Endodermal cell (in vitro differentiated cells): ENCODE data around the gene NENF. TPM values are rescaled to one million over a fixed set of nuclear protein-coding genes. Genes with fewer than 3 reads are reported as not detected.

Experiments used
- DNase-seq: peaks from one replicate; pipeline ENCODE4 v3.0.0-alpha.2; 2017
- H3K27ac ChIP-seq: 2 replicates; pipeline ENCODE4 v1.5.1; 2013; ENCODE audit warnings: mild to moderate bottlenecking, low read depth, low read length, moderate library complexity
- H3K27me3 ChIP-seq: 2 replicates; pipeline ENCODE4 v1.6.1; 2013; ENCODE audit warnings: mild to moderate bottlenecking, low read length, moderate library complexity; ENCODE audit not compliant: insufficient read depth, control insufficient read depth, poor library complexity, severe bottlenecking
- H3K36me3 ChIP-seq: 2 replicates; pipeline ENCODE4 v1.7.0; 2013; ENCODE audit warnings: mild to moderate bottlenecking, low read length, moderate library complexity; ENCODE audit not compliant: control insufficient read depth, insufficient read depth
- H3K4me1 ChIP-seq: one replicate; pipeline ENCODE4 v1.7.0; 2013; ENCODE audit warnings: low read length; ENCODE audit not compliant: control insufficient read depth, insufficient read depth
- H3K4me3 ChIP-seq: 2 replicates; pipeline ENCODE4 v1.5.1; 2013; ENCODE audit warnings: mild to moderate bottlenecking, low read length, moderate library complexity
- H3K9ac ChIP-seq: 2 replicates; pipeline ENCODE4 v1.6.1; 2013; ENCODE audit warnings: mild to moderate bottlenecking, low read length, moderate library complexity; ENCODE audit not compliant: poor library complexity, severe bottlenecking; ENCODE audit errors: extremely low read depth
- H3K9me3 ChIP-seq: 2 replicates; pipeline ENCODE4 v1.6.1; 2013; ENCODE audit warnings: mild to moderate bottlenecking, low read length, moderate library complexity; ENCODE audit not compliant: control insufficient read depth
- H3K27ac Mint-ChIP-seq: 2 replicates; pipeline ENCODE4 v1.8.0; 2020; ENCODE audit warnings: mixed read lengths
- H3K27me3 Mint-ChIP-seq: 2 replicates; pipeline ENCODE4 v1.8.0; 2021; ENCODE audit warnings: mild to moderate bottlenecking, mixed read lengths; ENCODE audit not compliant: insufficient read depth
- H3K36me3 Mint-ChIP-seq: 2 replicates; pipeline ENCODE4 v1.8.0; 2020; ENCODE audit warnings: low read depth, mixed read lengths
- H3K4me1 Mint-ChIP-seq: 2 replicates; pipeline ENCODE4 v1.8.0; 2020; ENCODE audit warnings: mixed read lengths
- H3K4me3 Mint-ChIP-seq: 2 replicates; pipeline ENCODE4 v1.8.0; 2020; ENCODE audit warnings: mild to moderate bottlenecking, moderate library complexity, mixed read lengths
- H3K9me3 Mint-ChIP-seq: 2 replicates; pipeline ENCODE4 v1.8.0; 2020; ENCODE audit warnings: mild to moderate bottlenecking, mixed read lengths
- WGBS, 2 experiments: methylation state at CpG; one replicate each; pipeline versions ENCODE4 v1.1.5 to v1.1.7; 2013; ENCODE audit warnings: missing lambda C conversion rate in 2 of 2, mixed read lengths in 1 of 2; ENCODE audit not compliant: insufficient coverage in 1 of 2, insufficient read length in 1 of 2; 5-methylcytosine and 5-hydroxymethylcytosine counted together
- total RNA-seq, 2 donors: library from RNA; stranded (reverse); fragmentation: NEBNext Ultra II Directional in 1 of 2; extraction: Animal tissue kit (Norgen Biotek cat#: 25700) in 1 of 2; gene quantifications; 2 replicates in 1 of 2; 3 replicates in 1 of 2; pipeline ENCODE4 v1.2.1, GENCODE V29; 2021
- TF ChIP-seq, protein P1 (sequence below): fragments of 200-600 bp; sonication (generic); conservative IDR thresholded peaks from 2 replicates; pipeline ENCODE4 v1.5.0; 2021; ENCODE audit warnings: antibody characterized with exemption, mild to moderate bottlenecking

Gene NENF
- total RNA-seq, 2 donors from 2014 or later, result 27.0 to 35.3 TPM

DNA sequence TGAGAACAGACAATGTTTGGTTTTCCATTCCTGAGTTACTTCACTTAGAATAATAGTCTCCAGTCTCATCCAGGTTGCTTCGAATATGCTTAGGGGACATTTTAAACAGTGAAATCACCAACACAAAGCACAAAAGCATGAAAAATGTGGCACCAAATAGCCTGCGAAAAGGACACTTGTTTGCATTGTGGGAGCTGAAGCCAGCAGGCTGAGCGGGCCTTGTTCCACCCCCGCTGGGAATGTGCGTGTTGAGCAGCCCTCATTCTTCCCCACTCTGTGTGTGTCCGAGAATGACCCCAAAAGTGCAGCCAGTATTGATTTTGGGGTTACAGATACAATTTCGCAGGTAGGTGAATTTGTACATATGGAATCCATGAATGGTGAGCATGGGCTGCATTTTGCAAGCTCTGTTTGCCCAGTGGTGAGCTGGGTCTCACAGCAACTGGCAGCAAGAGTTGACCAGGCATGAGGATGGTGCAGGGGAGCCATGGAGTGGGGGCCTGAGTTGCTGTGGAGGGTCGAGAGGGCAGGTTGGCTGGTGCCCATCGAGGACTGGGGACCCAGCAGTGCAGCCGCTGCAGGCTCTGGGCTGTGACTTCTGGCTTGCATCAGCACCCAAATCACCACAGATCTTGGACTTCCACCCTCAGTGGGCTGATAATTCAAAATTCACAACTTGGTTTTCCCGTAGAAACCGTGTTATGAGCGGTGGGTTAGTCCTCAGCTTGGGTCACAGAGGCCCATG is 29.4 kb downstream of the NENF start:
- Histone ChIP-seq H3K4me3 (no peak overlapping the region), H3K9ac (no peak overlapping the region), H3K9me3 (peaks cover 8% of the 10 kb centered on the region), H3K27ac (no peak overlapping the region), H3K4me1 (no peaks in the 10 kb centered on the region), H3K36me3 (no peaks in the 10 kb centered on the region), H3K27me3 (no peaks in the 10 kb centered on the region)
- WGBS, 2 experiments, result 83 to 87% methylated on average over 11 to 13 of the region's 13 CpGs
- Mint-ChIP-seq H3K27ac (no peak overlapping the region), H3K27me3 (peaks cover 5% of the 10 kb centered on the region), H3K4me3 (no peak overlapping the region), H3K4me1 (peaks cover 26% of the 10 kb centered on the region), H3K9me3 (peaks cover 11% of the 10 kb centered on the region), H3K36me3 (no peaks in the 10 kb centered on the region)
- no peak for DNase-seq
- TF ChIP-seq, protein P1, sequence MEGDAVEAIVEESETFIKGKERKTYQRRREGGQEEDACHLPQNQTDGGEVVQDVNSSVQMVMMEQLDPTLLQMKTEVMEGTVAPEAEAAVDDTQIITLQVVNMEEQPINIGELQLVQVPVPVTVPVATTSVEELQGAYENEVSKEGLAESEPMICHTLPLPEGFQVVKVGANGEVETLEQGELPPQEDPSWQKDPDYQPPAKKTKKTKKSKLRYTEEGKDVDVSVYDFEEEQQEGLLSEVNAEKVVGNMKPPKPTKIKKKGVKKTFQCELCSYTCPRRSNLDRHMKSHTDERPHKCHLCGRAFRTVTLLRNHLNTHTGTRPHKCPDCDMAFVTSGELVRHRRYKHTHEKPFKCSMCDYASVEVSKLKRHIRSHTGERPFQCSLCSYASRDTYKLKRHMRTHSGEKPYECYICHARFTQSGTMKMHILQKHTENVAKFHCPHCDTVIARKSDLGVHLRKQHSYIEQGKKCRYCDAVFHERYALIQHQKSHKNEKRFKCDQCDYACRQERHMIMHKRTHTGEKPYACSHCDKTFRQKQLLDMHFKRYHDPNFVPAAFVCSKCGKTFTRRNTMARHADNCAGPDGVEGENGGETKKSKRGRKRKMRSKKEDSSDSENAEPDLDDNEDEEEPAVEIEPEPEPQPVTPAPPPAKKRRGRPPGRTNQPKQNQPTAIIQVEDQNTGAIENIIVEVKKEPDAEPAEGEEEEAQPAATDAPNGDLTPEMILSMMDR, result no peak

DNA sequence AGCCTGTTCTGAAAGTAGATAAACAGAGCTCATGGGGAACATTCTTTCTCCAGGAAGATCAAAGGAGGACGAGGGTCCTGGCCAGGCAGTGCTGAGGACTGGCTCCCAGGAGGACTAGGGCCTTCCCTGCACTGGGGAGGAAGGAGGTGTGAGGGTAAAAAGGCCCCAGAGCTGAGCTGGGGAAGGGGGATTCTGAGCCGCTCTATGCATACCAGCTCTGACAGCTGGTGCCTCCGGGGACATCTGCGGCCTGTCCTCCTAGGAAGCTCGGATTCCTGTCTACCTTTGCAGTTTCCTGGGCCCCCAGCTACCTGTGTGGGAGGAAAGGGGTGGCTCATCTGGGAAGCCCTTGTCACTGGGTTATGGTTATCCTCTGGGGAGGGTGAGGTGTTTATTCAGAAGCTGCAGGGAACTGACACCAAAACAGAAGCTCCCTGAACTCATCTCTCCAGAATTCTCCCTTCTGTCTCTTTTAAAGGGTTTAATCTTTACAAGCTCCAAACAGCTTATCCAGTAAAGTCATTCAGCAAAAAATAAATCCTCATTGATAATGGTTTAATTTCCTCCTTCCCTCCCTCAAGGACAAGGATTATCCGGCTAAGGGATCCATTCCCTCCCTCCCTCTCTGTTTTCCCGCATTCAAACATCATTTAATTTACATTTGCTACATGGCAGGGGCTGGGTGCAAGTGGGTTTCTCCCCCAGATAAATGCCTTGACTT is 31.0 kb downstream of the NENF start:
- Mint-ChIP-seq H3K4me3 (no peak overlapping the region), H3K9me3 (peaks cover 3% of the 10 kb centered on the region), H3K4me1 (peaks cover 25% of the 10 kb centered on the region), H3K27me3 (peaks cover 1% of the 10 kb centered on the region), H3K27ac (no peak overlapping the region), H3K36me3 (no peaks in the 10 kb centered on the region)
- H3K36me3 ChIP-seq, result no peaks in the 10 kb centered on the region
- H3K27ac ChIP-seq, result no peak overlapping the region
- H3K4me3 ChIP-seq, result no peak overlapping the region
- DNase-seq, result peak; percentile 64
- no peaks in the 10 kb centered on the region for H3K9me3 ChIP-seq
- TF ChIP-seq, protein P1, result no peak
- 76 to 93% methylated on average over 3 to 7 of the region's 7 CpGs for WGBS, 2 experiments
- no peak overlapping the region for H3K9ac ChIP-seq
- no peaks in the 10 kb centered on the region for H3K27me3 ChIP-seq
- no peaks in the 10 kb centered on the region for H3K4me1 ChIP-seq

DNA sequence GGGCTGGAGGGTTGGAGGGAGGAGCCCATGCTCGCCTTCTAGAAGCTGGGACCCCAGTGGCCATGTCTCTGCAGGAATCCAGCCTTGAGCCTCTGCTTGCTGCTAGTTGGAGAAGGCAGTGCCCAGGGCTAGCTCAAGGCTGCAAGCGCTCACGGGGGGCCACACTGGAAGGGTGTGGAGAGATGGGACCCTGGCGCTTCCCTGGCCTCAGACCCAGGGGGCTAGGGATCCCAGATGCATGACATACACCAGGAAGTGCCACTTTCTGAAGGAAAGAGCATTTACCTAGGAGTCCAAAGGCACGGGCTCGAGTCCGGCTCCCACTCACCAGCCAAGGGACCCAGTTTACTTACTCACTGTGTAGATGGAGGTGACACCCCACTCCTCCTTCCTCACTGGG is 32.6 kb downstream of the NENF start:
- Histone ChIP-seq H3K36me3 (no peaks in the 10 kb centered on the region), H3K9ac (no peak overlapping the region), H3K27ac (no peak overlapping the region), H3K27me3 (no peaks in the 10 kb centered on the region), H3K4me1 (no peaks in the 10 kb centered on the region), H3K4me3 (no peak overlapping the region), H3K9me3 (no peaks in the 10 kb centered on the region)
- peaks cover 25% of the 10 kb centered on the region for H3K4me1 Mint-ChIP-seq
- H3K27ac Mint-ChIP-seq, result no peak overlapping the region
- DNase-seq, result peak; percentile 44
- TF ChIP-seq, protein P1, result no peak
- 92 to 100% methylated on average over 4 to 7 of the region's 7 CpGs for WGBS, 2 experiments
- H3K4me3 Mint-ChIP-seq, result no peak overlapping the region
- no peaks in the 10 kb centered on the region for H3K27me3 Mint-ChIP-seq
- no peaks in the 10 kb centered on the region for H3K9me3 Mint-ChIP-seq
- H3K36me3 Mint-ChIP-seq, result no peaks in the 10 kb centered on the region
